IMR-90 (cell line): ENCODE data around the gene COL23A1. TPM values are rescaled to one million over a fixed set of nuclear protein-coding genes. Genes with fewer than 3 reads are reported as not detected.

Experiments
- ATAC-seq: fragments of 200-7000 bp; cut with Tn5 transposase; 2 replicates; pipeline ENCODE4 v1.9.1; 2020; ENCODE audit warnings: low read depth, mild to moderate bottlenecking, moderate library complexity
- BruUV-seq: library from RNA; stranded (reverse); fragments of 400-500 nt; replicated peaks from 2 replicates; lab custom pipeline; 2021; lab: Mats Ljungman, UMichigan
- CTCF ChIA-PET: fragments of 300-600 bp; formaldehyde crosslinking; extraction: SDS; loops from one replicate; lab custom pipeline; 2021; ENCODE audit warnings: antibody characterized with exemption; lab: Yijun Ruan, JAX
- POLR2A ChIA-PET: fragments of 300-600 bp; sonication (Branson Sonifier 250); formaldehyde crosslinking; loops from one replicate; lab custom pipeline; 2022; ENCODE audit warnings: antibody characterized with exemption; ENCODE audit not compliant: unreplicated experiment; lab: Charles Lee
- DNase-seq: peaks from one replicate; pipeline ENCODE4 v3.0.0; 2013
- H2AFZ ChIP-seq: replicated peaks from 2 replicates; pipeline ENCODE3; 2013; ENCODE audit warnings: low read length, mild to moderate bottlenecking; ENCODE audit not compliant: poor library complexity
- H2AK5ac ChIP-seq: 2 replicates; pipeline ENCODE4 v1.6.1; 2013; ENCODE audit warnings: low read depth, low read length, inconsistent platforms
- H2AK9ac ChIP-seq: replicated peaks from 2 replicates; pipeline ENCODE3; 2013; ENCODE audit warnings: mild to moderate bottlenecking, low read depth, low read length, moderate library complexity; ENCODE audit not compliant: poor library complexity
- H2BK120ac ChIP-seq: 2 replicates; pipeline ENCODE4 v1.6.1; 2013; ENCODE audit warnings: low read depth, low read length, inconsistent platforms
- H2BK15ac ChIP-seq: 3 replicates; pipeline ENCODE4 v1.6.1; 2013; ENCODE audit warnings: low read depth, low read length, inconsistent platforms
- H2BK20ac ChIP-seq: 2 replicates; pipeline ENCODE4 v1.6.1; 2013; ENCODE audit warnings: low read depth, mild to moderate bottlenecking, inconsistent platforms, low read length, moderate library complexity
- H2BK5ac ChIP-seq: 2 replicates; pipeline ENCODE4 v1.6.1; 2013; ENCODE audit warnings: mild to moderate bottlenecking, low read depth, low read length, inconsistent platforms; ENCODE audit not compliant: poor library complexity, severe bottlenecking
- H3K14ac ChIP-seq: replicated peaks from 2 replicates; pipeline ENCODE4 v1.6.1; 2013; ENCODE audit warnings: low read depth, low read length, inconsistent platforms
- H3K18ac ChIP-seq: 2 replicates; pipeline ENCODE4 v1.6.1; 2013; ENCODE audit warnings: low read depth, low read length, control low read depth
- H3K23ac ChIP-seq: 2 replicates; pipeline ENCODE4 v1.6.1; 2013; ENCODE audit warnings: low read depth, low read length, inconsistent platforms
- H3K27ac ChIP-seq: 2 replicates; pipeline ENCODE4 v1.5.1; 2013; ENCODE audit warnings: mild to moderate bottlenecking, control low read depth, low read length; ENCODE audit not compliant: insufficient read depth
- H3K27me3 ChIP-seq: 2 replicates; pipeline ENCODE4 v1.6.1; 2013; ENCODE audit warnings: low read length; ENCODE audit not compliant: control insufficient read depth, insufficient read depth
- H3K36me3 ChIP-seq: 2 replicates; pipeline ENCODE4 v1.6.1; 2013; ENCODE audit warnings: low read length, mixed read lengths; ENCODE audit not compliant: control insufficient read depth, insufficient read depth
- H3K4ac ChIP-seq: 2 replicates; pipeline ENCODE4 v1.6.1; 2013; ENCODE audit warnings: low read depth, low read length, inconsistent platforms
- H3K4me1 ChIP-seq: 2 replicates; pipeline ENCODE4 v1.6.1; 2013; ENCODE audit warnings: low read length, mixed read lengths; ENCODE audit not compliant: control insufficient read depth, insufficient read depth
- H3K4me2 ChIP-seq: 2 replicates; pipeline ENCODE4 v1.6.1; 2013; ENCODE audit warnings: low read depth, mild to moderate bottlenecking, control low read depth, low read length, moderate library complexity
- H3K4me3 ChIP-seq: 2 replicates; pipeline ENCODE4 v1.5.1; 2013; ENCODE audit warnings: low read depth, mild to moderate bottlenecking, control low read depth, low read length, moderate library complexity; ENCODE audit not compliant: insufficient read depth
- H3K56ac ChIP-seq: 2 replicates; pipeline ENCODE4 v1.6.1; 2013; ENCODE audit warnings: low read length, inconsistent platforms; ENCODE audit not compliant: insufficient read depth; ENCODE audit errors: extremely low read depth
- H3K79me1 ChIP-seq, 2 experiments: 2 replicates each; pipeline ENCODE4 v1.6.1; 2013; ENCODE audit warnings: low read length in 2 of 2, inconsistent platforms in 1 of 2, low read depth in 1 of 2
- H3K9ac ChIP-seq: 2 replicates; pipeline ENCODE4 v1.6.1; 2013; ENCODE audit warnings: low read depth, low read length, control low read depth
- H3K9me1 ChIP-seq: 2 replicates; pipeline ENCODE4 v1.6.1; 2013; ENCODE audit warnings: low read length, inconsistent platforms; ENCODE audit not compliant: insufficient read depth
- H3K9me3 ChIP-seq: 2 replicates; pipeline ENCODE4 v1.6.1; 2013; ENCODE audit warnings: low read length; ENCODE audit not compliant: control insufficient read depth, insufficient read depth
- H4K20me1 ChIP-seq: 2 replicates; pipeline ENCODE4 v1.6.1; 2013; ENCODE audit warnings: low read length, inconsistent platforms; ENCODE audit not compliant: insufficient read depth
- H4K5ac ChIP-seq: 2 replicates; pipeline ENCODE4 v1.6.1; 2013; ENCODE audit warnings: mild to moderate bottlenecking, low read depth, low read length, control low read depth
- H4K8ac ChIP-seq, 2 experiments: 2 replicates each; pipeline ENCODE4 v1.6.1; 2013; ENCODE audit warnings: low read depth in 2 of 2, low read length in 2 of 2, control low read depth in 1 of 2, inconsistent platforms in 1 of 2
- H4K91ac ChIP-seq: 2 replicates; pipeline ENCODE4 v1.6.1; 2013; ENCODE audit warnings: low read depth, low read length, inconsistent platforms; ENCODE audit not compliant: insufficient read depth
- CEBPB ChIP-seq: IDR thresholded peaks from 2 replicates; pipeline ENCODE4 v1.6.1; 2012; ENCODE audit warnings: low read depth, low read length, improper control_type of control experiment
- MAZ ChIP-seq: IDR thresholded peaks from 2 replicates; pipeline ENCODE4 v1.6.1; 2012; ENCODE audit warnings: low read depth, mild to moderate bottlenecking, low read length, improper control_type of control experiment, moderate library complexity, borderline replicate concordance
- MXI1 ChIP-seq: IDR thresholded peaks from 2 replicates; pipeline ENCODE4 v1.6.1; 2012; ENCODE audit warnings: low read depth, mild to moderate bottlenecking, low read length, moderate library complexity, borderline replicate concordance
- RAD21 ChIP-seq: IDR thresholded peaks from 2 replicates; pipeline ENCODE4 v1.6.1; 2012; ENCODE audit warnings: low read length, improper control_type of control experiment
- RCOR1 ChIP-seq: IDR thresholded peaks from 2 replicates; pipeline ENCODE4 v1.6.1; 2012; ENCODE audit warnings: mild to moderate bottlenecking, low read length, improper control_type of control experiment; ENCODE audit not compliant: insufficient replicate concordance
- RFX5 ChIP-seq: IDR thresholded peaks from 2 replicates; pipeline ENCODE4 v1.8.0; 2012; ENCODE audit warnings: low read depth, mild to moderate bottlenecking, low read length, moderate library complexity
- SMC3 ChIP-seq: fragments of 150-350 bp; IDR thresholded peaks from 2 replicates; pipeline ENCODE4 v1.6.1; 2016; ENCODE audit warnings: low read depth, mild to moderate bottlenecking, antibody characterized with exemption, low read length, moderate library complexity
- WGBS, 2 experiments: methylation state at CpG; one replicate each; pipeline versions ENCODE4 v1.1.5 to v1.1.7; 2013; ENCODE audit warnings: missing lambda C conversion rate in 2 of 2; ENCODE audit not compliant: insufficient read length in 1 of 2; ENCODE audit errors: extremely low coverage in 2 of 2; 5-methylcytosine and 5-hydroxymethylcytosine counted together
- dilution Hi-C: fragments of 300-500 bp; cut with HindIII; formaldehyde crosslinking; loops from one replicate; pipeline ENCODE4 v1.14.3; 2018; ENCODE audit warnings: low sequenced_read_pairs; ENCODE audit not compliant: unreplicated experiment
- in situ Hi-C: fragments of 300-500 bp; cut with MboI; formaldehyde crosslinking; loops from 3 replicates; pipeline ENCODE4 v1.14.3; 2019; ENCODE audit warnings: low sequenced_read_pairs, inconsistent platforms, mixed read lengths
- intact Hi-C: fragments of 100-400 bp; cut with micrococcal nuclease; formaldehyde crosslinking; loops from 2 replicates; pipeline ENCODE4 v1.10.0; 2022
- polyA plus RNA-seq, 3 experiments: library from polyadenylated mRNA; depleted of rRNA; stranded (reverse); fragments of >200 nt; gene quantifications; 2 replicates each; pipeline ENCODE4 v1.2.3, GENCODE V29; 2012; ENCODE audit warnings: low replicate concordance in 1 of 3
- total RNA-seq: library from RNA; depleted of rRNA; stranded (reverse); fragments of >200 nt; gene quantifications from 2 replicates; pipeline ENCODE4 v1.2.3, GENCODE V29; 2012
- TF ChIP-seq, protein P1 (sequence below): fragments of 150-350 bp; IDR thresholded peaks from 2 replicates; pipeline ENCODE4 v1.6.1; 2016; ENCODE audit warnings: low read depth, mild to moderate bottlenecking, low read length, moderate library complexity, borderline replicate concordance

COL23A1 gene
- total and polyA plus RNA-seq, 2 of the 4 experiments (the other 2 are of a cell fraction): not detected

DNA sequence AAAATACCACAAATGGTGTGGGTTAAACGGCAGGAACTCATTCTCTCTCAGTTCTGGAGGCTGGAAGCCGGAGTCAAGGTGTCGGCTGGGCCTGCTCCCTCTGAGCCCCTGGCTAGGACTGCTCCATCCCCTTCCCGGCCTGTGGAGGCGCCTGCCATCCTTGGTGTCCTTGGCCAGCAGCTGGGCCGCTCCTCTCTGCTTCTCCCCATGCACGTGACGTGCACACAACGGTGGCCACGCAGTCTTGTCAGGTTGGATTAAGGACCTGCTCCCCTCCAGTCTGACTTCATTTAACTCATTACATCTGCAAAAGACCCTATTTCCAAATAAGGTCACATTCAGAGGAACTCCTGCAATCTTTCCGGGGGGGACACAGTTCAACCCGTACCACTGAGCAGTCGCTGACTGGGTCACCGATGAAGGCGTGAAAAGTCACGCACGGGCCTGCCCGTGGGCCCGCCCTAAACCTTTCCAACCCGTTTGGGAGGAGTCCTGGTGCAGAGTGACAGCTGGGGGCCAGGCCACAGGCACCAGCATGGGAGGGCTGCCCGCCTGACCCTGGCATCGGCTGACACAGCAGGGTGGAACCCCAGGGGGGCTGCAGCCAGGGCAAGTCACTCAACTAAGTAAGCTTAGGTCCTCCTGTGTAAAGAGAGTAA is 135.2 kb downstream of the COL23A1 start:
- no peak overlapping the region for H4K8ac ChIP-seq
- 94% methylated on average over 7 of the region's 22 CpGs; no CpG with 5 or more reads in 1 of the 2 experiments for WGBS, 2 experiments
- no peak overlapping the region for H3K27ac ChIP-seq
- no peak overlapping the region for H2AK5ac ChIP-seq
- no peak overlapping the region for H3K4me2 ChIP-seq
- DNase-seq: no peak
- CTCF ChIA-PET: no interaction called here
- intact Hi-C loops (no loop called here), in situ Hi-C loops (no loop called here), dilution Hi-C loops (no loop called here)
- no peak overlapping the region for H3K18ac ChIP-seq
- H2AK9ac ChIP-seq: no peak overlapping the region
- no peak overlapping the region for H2BK120ac ChIP-seq
- H2AFZ ChIP-seq: no peak overlapping the region
- no peaks in the 10 kb centered on the region for H3K36me3 ChIP-seq
- no peak overlapping the region for H3K9ac ChIP-seq
- no peak overlapping the region for H3K14ac ChIP-seq
- H3K4me3 ChIP-seq: no peak overlapping the region
- POLR2A ChIA-PET: no interaction called here
- no peak overlapping the region for H3K56ac ChIP-seq
- ATAC-seq: no peak
- H2BK5ac ChIP-seq: no peak overlapping the region
- H2BK20ac ChIP-seq: no peak overlapping the region
- H4K20me1 ChIP-seq: no peaks in the 10 kb centered on the region
- H3K27me3 ChIP-seq: no peaks in the 10 kb centered on the region
- no peak overlapping the region for H4K5ac ChIP-seq
- no peaks in the 10 kb centered on the region for H3K79me1 ChIP-seq
- H3K9me1 ChIP-seq: no peaks in the 10 kb centered on the region
- H4K91ac ChIP-seq: no peak overlapping the region
- no peaks in the 10 kb centered on the region for H3K4me1 ChIP-seq
- BruUV-seq: no TSS peak
- TF ChIP-seq RCOR1 (no peak), RAD21 (no peak), MAZ (no peak), CEBPB (no peak), RFX5 (no peak), MXI1 (no peak), SMC3 (no peak)
- TF ChIP-seq, protein P1, sequence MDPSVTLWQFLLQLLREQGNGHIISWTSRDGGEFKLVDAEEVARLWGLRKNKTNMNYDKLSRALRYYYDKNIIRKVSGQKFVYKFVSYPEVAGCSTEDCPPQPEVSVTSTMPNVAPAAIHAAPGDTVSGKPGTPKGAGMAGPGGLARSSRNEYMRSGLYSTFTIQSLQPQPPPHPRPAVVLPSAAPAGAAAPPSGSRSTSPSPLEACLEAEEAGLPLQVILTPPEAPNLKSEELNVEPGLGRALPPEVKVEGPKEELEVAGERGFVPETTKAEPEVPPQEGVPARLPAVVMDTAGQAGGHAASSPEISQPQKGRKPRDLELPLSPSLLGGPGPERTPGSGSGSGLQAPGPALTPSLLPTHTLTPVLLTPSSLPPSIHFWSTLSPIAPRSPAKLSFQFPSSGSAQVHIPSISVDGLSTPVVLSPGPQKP: no peak
- H2BK15ac ChIP-seq: no peak overlapping the region
- H3K9me3 ChIP-seq: peaks cover 7% of the 10 kb centered on the region; the same call in 1 of the 2 replicates
- no peak overlapping the region for H3K23ac ChIP-seq
- H3K4ac ChIP-seq: no peak overlapping the region
